Tibial nerve (tissue), 4 donors: ENCODE results near the gene ARL17B. TPM values are rescaled to one million over a fixed set of nuclear protein-coding genes. Genes with fewer than 3 reads are reported as not detected.
A peak's percentile ranks its signal among the peaks of the same experiment; 100 is the strongest.
"Not testable (repeated sequence)": the region's sequence is repeated elsewhere in the genome, so short reads cannot be mapped to it uniquely, and the experiment has no call there.

Experiments
- DNase-seq, 2 donors: peaks; one replicate each; pipeline ENCODE4 v3.0.0-alpha.2; 2019; ENCODE audit warnings: low spot score in 2 of 2
- H3K27ac ChIP-seq, 4 donors: fragments of 200-600 bp; sonication (generic) in 3 of 4; one replicate each; pipeline ENCODE4 v1.5.1; 2017 to 2019; ENCODE audit warnings: mild to moderate bottlenecking in 1 of 4
- H3K27me3 ChIP-seq, 2 donors: fragments of 200-600 bp; sonication (generic) in 1 of 2; one replicate each; pipeline versions ENCODE4 v1.5.1 to v1.6.0; 2017 to 2019
- H3K36me3 ChIP-seq, 3 donors: fragments of 200-600 bp; sonication (generic); one replicate each; pipeline ENCODE4 v1.5.1; 2018 to 2019
- H3K4me1 ChIP-seq, 4 donors: fragments of 200-600 bp; sonication (generic) in 3 of 4; one replicate each; pipeline ENCODE4 v1.5.1; 2017 to 2019
- H3K4me3 ChIP-seq, 4 donors: fragments of 200-600 bp; sonication (generic) in 3 of 4; one replicate each; pipeline ENCODE4 v1.5.1; 2017 to 2019; ENCODE audit warnings: mild to moderate bottlenecking in 1 of 4, moderate library complexity in 1 of 4
- H3K9me3 ChIP-seq, 4 donors: fragments of 200-600 bp; sonication (generic) in 3 of 4; one replicate each; pipeline ENCODE4 v1.5.1; 2017 to 2019
- CTCF ChIP-seq, 5 experiments: fragments of 200-600 bp in 3 of 5; fragments of 450-650 bp in 2 of 5; sonication (generic) in 3 of 5; IDR thresholded peaks; one replicate each; pipeline ENCODE4 v1.5.1; 2016 to 2019; ENCODE audit warnings: antibody characterized with exemption in 5 of 5, mild to moderate bottlenecking in 3 of 5, moderate library complexity in 2 of 5
- EP300 ChIP-seq, 2 donors: sonication (generic); formaldehyde crosslinking; IDR thresholded peaks; one replicate each; pipeline ENCODE4 v1.6.1; 2017; ENCODE audit warnings: antibody characterized with exemption in 2 of 2, mild to moderate bottlenecking in 1 of 2
- POLR2A ChIP-seq, 2 donors: fragments of 450-650 bp; IDR thresholded peaks; one replicate each; pipeline ENCODE4 v1.6.1; 2017; ENCODE audit warnings: antibody characterized with exemption in 2 of 2, mild to moderate bottlenecking in 2 of 2, moderate library complexity in 2 of 2
- WGBS, 2 donors: methylation state at CpG; one replicate each; pipeline ENCODE4 v1.1.5; 2018; 5-methylcytosine and 5-hydroxymethylcytosine counted together
- total RNA-seq, 4 donors: library from RNA; depleted of rRNA; stranded (reverse); fragments of >200 nt; gene quantifications; one replicate each; pipeline ENCODE4 v1.1.0, GENCODE V29; 2016

ARL17B gene
- total RNA-seq, 4 donors from 2014 or later: 2.1 to 27.8 (median 11.8) TPM

GRCh38 chr17:46286764-46287221 lies 74.8 kb downstream of the ARL17B start:
- WGBS, 2 donors: 1 to 2% methylated on average over 3 of the region's 3 CpGs
- DNase-seq: peak in 1 of 2 donors; percentile 63
- H3K4me1 ChIP-seq, H3K27ac ChIP-seq, H3K9me3 ChIP-seq, H3K27me3 ChIP-seq, H3K36me3 ChIP-seq, H3K4me3 ChIP-seq: not testable (repeated sequence)
- TF ChIP-seq CTCF (IDR thresholded peaks at IDR 0.05): peak; percentile 61 to 75 (median 68)

- not testable (repeated sequence) for H3K4me3 ChIP-seq, H3K27me3 ChIP-seq, DNase-seq, H3K9me3 ChIP-seq, H3K27ac ChIP-seq, H3K4me1 ChIP-seq, H3K36me3 ChIP-seq
- WGBS, 2 donors: 86 to 95% methylated on average over 2 of the region's 2 CpGs
Observed at GRCh38 chr17:46285500-46285899, 76.1 kb downstream of the ARL17B start.

- not testable (repeated sequence) for H3K9me3 ChIP-seq, H3K27ac ChIP-seq
- 88 to 94% methylated on average over 1 of the region's 1 CpG for WGBS, 2 donors
Observed at GRCh38 chr17:46284467-46284866, 77.1 kb downstream of the ARL17B start.

GRCh38 chr17:46282635-46283034 lies 78.9 kb downstream of the ARL17B start:
- not testable (repeated sequence) for H3K4me1 ChIP-seq, H3K27ac ChIP-seq, H3K36me3 ChIP-seq, DNase-seq, H3K4me3 ChIP-seq, H3K27me3 ChIP-seq, H3K9me3 ChIP-seq
- WGBS, 2 donors: 92 to 95% methylated on average over 11 to 12 of the region's 12 CpGs

More at GRCh38 chr17:46284467-46284866, 77.1 kb downstream of the ARL17B start:
- not testable (repeated sequence) for H3K27me3 ChIP-seq, H3K36me3 ChIP-seq, H3K4me1 ChIP-seq, DNase-seq, H3K4me3 ChIP-seq

GRCh38 chr17:46281336-46281735 lies 80.2 kb downstream of the ARL17B start:
- H3K9me3 ChIP-seq, H3K4me1 ChIP-seq, H3K4me3 ChIP-seq, H3K36me3 ChIP-seq, DNase-seq, H3K27ac ChIP-seq, H3K27me3 ChIP-seq: not testable (repeated sequence)
- WGBS, 2 donors: 84 to 85% methylated on average over 4 of the region's 4 CpGs

- not testable (repeated sequence) for H3K9me3 ChIP-seq, H3K36me3 ChIP-seq, H3K27ac ChIP-seq, H3K27me3 ChIP-seq, H3K4me3 ChIP-seq, DNase-seq, H3K4me1 ChIP-seq
- 80 to 85% methylated on average over 3 of the region's 3 CpGs for WGBS, 2 donors
Observed at GRCh38 chr17:46276728-46277479, 84.7 kb downstream of the ARL17B start.

- H3K9me3 ChIP-seq: no peaks in the 10 kb centered on the region
- no peak for DNase-seq
- WGBS, 2 donors: 54 to 68% methylated on average over 3 of the region's 3 CpGs
- no peak for TF ChIP-seq EP300 (IDR thresholded peaks at IDR 0.05)
- TF ChIP-seq POLR2A (IDR thresholded peaks at IDR 0.05): no peak
- no peak for TF ChIP-seq CTCF (IDR thresholded peaks at IDR 0.05)
- H3K4me3 ChIP-seq: no peak overlapping the region
- no peak overlapping the region for H3K27ac ChIP-seq
- no peaks in the 10 kb centered on the region for H3K27me3 ChIP-seq
- H3K36me3 ChIP-seq: no peaks in the 10 kb centered on the region
- no peaks in the 10 kb centered on the region for H3K4me1 ChIP-seq
Observed at GRCh38 chr17:46274238-46274637, 87.3 kb downstream of the ARL17B start.
